A549 (cell line): ENCODE measurements around the gene ELAPOR2. TPM values are rescaled to one million over a fixed set of nuclear protein-coding genes. Genes with fewer than 3 reads are reported as not detected.

Experiments used
- ATAC-seq, 2 experiments: fragments of 200-7000 bp in 1 of 2; fragments of >200 bp in 1 of 2; cut with Nextera tagmentation in 1 of 2; cut with Tn5 transposase in 1 of 2; 3 replicates each; pipeline versions ENCODE4 v1.8.0 to v1.9.1; 2018 to 2020; ENCODE audit warnings: mild to moderate bottlenecking in 1 of 2, moderate library complexity in 1 of 2
- CTCF ChIA-PET: fragments of 300-600 bp; sonication (Branson Sonifier 250); formaldehyde crosslinking; extraction: SDS; loops from one replicate; lab custom pipeline; 2021; ENCODE audit warnings: antibody characterized with exemption, inconsistent platforms; lab: Yijun Ruan, JAX
- POLR2A ChIA-PET: fragments of 350-600 bp; formaldehyde crosslinking; extraction: SDS; loops from one replicate; lab custom pipeline; 2021; ENCODE audit warnings: antibody characterized with exemption, inconsistent platforms; lab: Yijun Ruan, JAX
- DNase-seq, 2 experiments: peaks; one replicate each; pipeline versions ENCODE4 v3.0.0 to v3.0.0-alpha.2; 2011 to 2016; ENCODE audit warnings: low read depth in 1 of 2, low spot score in 1 of 2
- FAIRE-seq: peaks from 2 replicates; lab custom pipeline; 2011; peaks lifted over from hg19 to GRCh38; lab: Jason Lieb, UNC
- H3K27ac ChIP-seq, 2 experiments: fragments of >200 bp; sonication (Bioruptor Twin); formaldehyde crosslinking; 3 replicates each; pipeline ENCODE4 v1.5.1; 2016 to 2017
- H3K4me1 ChIP-seq: fragments of >200 bp; sonication (Bioruptor Twin); formaldehyde crosslinking; 3 replicates; pipeline ENCODE4 v1.6.1; 2016
- H3K4me2 ChIP-seq: fragments of >200 bp; sonication (Bioruptor Twin); formaldehyde crosslinking; 3 replicates; pipeline ENCODE4 v1.6.1; 2016
- H3K4me3 ChIP-seq: fragments of >200 bp; sonication (Bioruptor Twin); formaldehyde crosslinking; 3 replicates; pipeline ENCODE4 v1.5.1; 2016
- H3K9me3 ChIP-seq: fragments of >200 bp; sonication (Bioruptor Twin); formaldehyde crosslinking; 3 replicates; pipeline ENCODE4 v1.6.1; 2016
- ATOH8 ChIP-seq: fragments of 250-450 bp; sonication (Bioruptor Pico); IDR thresholded peaks from 2 replicates; pipeline ENCODE4 v1.5.0; 2020; ENCODE audit warnings: low read depth, mild to moderate bottlenecking, moderate library complexity
- BCL3 ChIP-seq: fragments of >200 bp; sonication (Bioruptor Twin); formaldehyde crosslinking; IDR thresholded peaks from 3 replicates; pipeline ENCODE4 v1.6.1; 2016
- BHLHE40 ChIP-seq: IDR thresholded peaks from 2 replicates; pipeline ENCODE4 v1.6.1; 2012; ENCODE audit warnings: low read depth, low read length, inconsistent platforms
- CBX8 ChIP-seq: fragments of 200-600 bp; sonication (generic); IDR thresholded peaks from 2 replicates; pipeline ENCODE4 v1.6.1; 2016
- CHD2 ChIP-seq: fragments of 150-350 bp; IDR thresholded peaks from 2 replicates; pipeline ENCODE4 v1.6.1; 2014; ENCODE audit warnings: low read length; ENCODE audit not compliant: partially characterized antibody
- CTCF ChIP-seq: fragments of >200 bp; sonication (Bioruptor Twin); formaldehyde crosslinking; IDR thresholded peaks from 3 replicates; pipeline ENCODE4 v1.5.1; 2016
- E2F6 ChIP-seq: IDR thresholded peaks from 2 replicates; pipeline ENCODE4 v1.6.1; 2012; ENCODE audit warnings: low read depth, borderline replicate concordance
- ESRRA ChIP-seq: fragments of 150-350 bp; IDR thresholded peaks from 2 replicates; pipeline ENCODE4 v1.6.1; 2014; ENCODE audit warnings: mild to moderate bottlenecking, low read length, borderline replicate concordance
- HES2 ChIP-seq: fragments of >200 bp; sonication (Bioruptor Twin); formaldehyde crosslinking; IDR thresholded peaks from 2 replicates; pipeline ENCODE4 v1.6.1; 2016
- HMGXB4 ChIP-seq: fragments of 250-450 bp; sonication (Bioruptor Pico); IDR thresholded peaks from 2 replicates; pipeline ENCODE4 v1.5.0; 2021; ENCODE audit warnings: mild to moderate bottlenecking, moderate library complexity, borderline replicate concordance
- HOXB13 ChIP-seq: fragments of 250-450 bp; sonication (Bioruptor Pico); IDR thresholded peaks from 2 replicates; pipeline ENCODE4 v1.5.0; 2020; ENCODE audit warnings: low read depth, mild to moderate bottlenecking, moderate library complexity
- JUN ChIP-seq, 2 experiments: fragments of >200 bp; sonication (Bioruptor Twin); formaldehyde crosslinking; IDR thresholded peaks; 2 replicates in 1 of 2; 3 replicates in 1 of 2; pipeline ENCODE4 v1.6.1; 2016 to 2017
- JUNB ChIP-seq: fragments of >200 bp; sonication (Bioruptor Twin); formaldehyde crosslinking; IDR thresholded peaks from 2 replicates; pipeline ENCODE4 v1.6.1; 2016
- MAFK ChIP-seq: fragments of 450-650 bp; IDR thresholded peaks from 2 replicates; pipeline ENCODE4 v1.6.1; 2014; ENCODE audit not compliant: partially characterized antibody
- MAX ChIP-seq: IDR thresholded peaks from 2 replicates; pipeline ENCODE4 v1.6.1; 2012
- MAZ ChIP-seq: fragments of 150-350 bp; IDR thresholded peaks from 2 replicates; pipeline ENCODE4 v1.6.1; 2014; ENCODE audit warnings: antibody characterized with exemption, low read depth, low read length, borderline replicate concordance
- NR3C1 ChIP-seq: fragments of >200 bp; sonication (Bioruptor Twin); formaldehyde crosslinking; IDR thresholded peaks from 3 replicates; pipeline ENCODE4 v1.6.1; 2017
- PBX3 ChIP-seq: IDR thresholded peaks from 2 replicates; pipeline ENCODE4 v1.6.1; 2012
- RAD21 ChIP-seq, 2 experiments: fragments of >200 bp in 1 of 2; sonication (Bioruptor Twin) in 1 of 2; formaldehyde crosslinking in 1 of 2; IDR thresholded peaks in 1 of 2; conservative IDR thresholded peaks in 1 of 2; 2 replicates in 1 of 2; 3 replicates in 1 of 2; pipeline ENCODE4 v1.6.1; 2012 to 2018; ENCODE audit warnings: inconsistent platforms in 1 of 2
- RARB ChIP-seq: fragments of 250-450 bp; sonication (Bioruptor Pico); IDR thresholded peaks from 2 replicates; pipeline ENCODE4 v1.8.0; 2021; ENCODE audit warnings: mild to moderate bottlenecking, moderate library complexity
- RCOR1 ChIP-seq: fragments of 150-350 bp; IDR thresholded peaks from 2 replicates; pipeline ENCODE4 v1.6.1; 2014; ENCODE audit warnings: antibody characterized with exemption, low read length, low read depth
- RFX5 ChIP-seq: fragments of 450-650 bp; IDR thresholded peaks from 2 replicates; pipeline ENCODE4 v1.7.1; 2014; ENCODE audit warnings: antibody characterized with exemption, mild to moderate bottlenecking, moderate library complexity
- RNF2 ChIP-seq: fragments of 200-600 bp; sonication (generic); IDR thresholded peaks from 2 replicates; pipeline ENCODE4 v1.6.1; 2016; ENCODE audit warnings: low read depth, mild to moderate bottlenecking, antibody characterized with exemption, moderate library complexity, borderline replicate concordance
- SREBF2 ChIP-seq: fragments of 450-650 bp; IDR thresholded peaks from 2 replicates; pipeline ENCODE4 v1.6.1; 2014; ENCODE audit warnings: mild to moderate bottlenecking, moderate library complexity
- ZFP36 ChIP-seq: fragments of 450-650 bp; IDR thresholded peaks from 2 replicates; pipeline ENCODE4 v1.6.1; 2014; ENCODE audit warnings: borderline replicate concordance; ENCODE audit not compliant: partially characterized antibody
- ZSCAN20 ChIP-seq: fragments of 250-450 bp; sonication (Bioruptor Pico); IDR thresholded peaks from 2 replicates; pipeline ENCODE4 v1.8.0; 2022; ENCODE audit warnings: mild to moderate bottlenecking, moderate library complexity
- WGBS: methylation state at CpG from one replicate; pipeline ENCODE4 v1.1.6; 2017; ENCODE audit errors: missing lambda C conversion rate; 5-methylcytosine and 5-hydroxymethylcytosine counted together
- polyA plus RNA-seq, 4 experiments: library from polyadenylated mRNA; depleted of rRNA in 3 of 4; stranded (reverse); fragments of >200 nt; fragmentation: RNase III in 1 of 4; extraction: RNeasy Plus Mini Kit Qiagen cat#74134 plus additional on column Dnase treatment in 1 of 4; gene quantifications; 2 replicates in 3 of 4; 3 replicates in 1 of 4; pipeline ENCODE4 v1.2.3, GENCODE V29; 2011 to 2017

The ELAPOR2 gene
- polyA plus RNA-seq, 2 of the 4 experiments (the other 2 are of a cell fraction), result 0.19 TPM; not detected in 1

- TF ChIP-seq HES2 (no peak), MAFK (no peak)
These were observed 32.1 kb upstream of the ELAPOR2 start (continued) for GRCh38 chr7:87091487-87092066.

GRCh38 chr7:87083865-87084519, 24.5 kb upstream of the ELAPOR2 start:
- FAIRE-seq, result no peak
- 25% methylated on average over 5 of the region's 5 CpGs for WGBS
- ATAC-seq, result no peak
- Histone ChIP-seq H3K4me1 (no peaks in the 10 kb centered on the region), H3K9me3 (no peaks in the 10 kb centered on the region), H3K4me2 (no peak overlapping the region), H3K27ac (no peak overlapping the region), H3K4me3 (no peak overlapping the region)
- no peak for TF ChIP-seq CBX8
- no peak for TF ChIP-seq RAD21 (conservative IDR thresholded peaks at IDR 0.05 in 1 of 2, IDR thresholded peaks at IDR 0.05 in 1 of 2)
- no peak for TF ChIP-seq HES2
- TF ChIP-seq ESRRA, result no peak
- TF ChIP-seq ZFP36, result no peak
- TF ChIP-seq MAX, result no peak
- no peak for TF ChIP-seq NR3C1
- no peak for TF ChIP-seq CHD2
- TF ChIP-seq ATOH8 (CRISPR knock-in tag), result no peak
- TF ChIP-seq ZSCAN20 (CRISPR knock-in tag), result no peak
- TF ChIP-seq JUNB, result no peak
- no peak for TF ChIP-seq SREBF2
- TF ChIP-seq E2F6, result no peak
- TF ChIP-seq RNF2, result no peak
- TF ChIP-seq JUN (IDR thresholded peaks at IDR 0.05), result no peak
- TF ChIP-seq MAZ, result no peak
- no peak for TF ChIP-seq RARB (CRISPR knock-in tag)
- TF ChIP-seq RCOR1, result no peak
- POLR2A ChIA-PET, result no interaction called here
- DNase-seq, result no peak
- CTCF ChIA-PET, result interaction anchor here (1.3 kb wide), 1 partner anchor 18 kb away, joined by 3 read pairs; no protein-coding TSS in a partner anchor

- ChIA-PET POLR2A (no interaction called here), CTCF (interaction anchor here (0.6 kb wide), 1 partner anchor 73 kb away, joined by 3 read pairs; no protein-coding TSS in a partner anchor)
- WGBS, result 72% methylated on average over 5 of the region's 5 CpGs
- H3K9me3 ChIP-seq, result no peaks in the 10 kb centered on the region
- no peak overlapping the region for H3K27ac ChIP-seq
- no peak overlapping the region for H3K4me3 ChIP-seq
- H3K4me2 ChIP-seq, result no peak overlapping the region
- H3K4me1 ChIP-seq, result no peaks in the 10 kb centered on the region
- ATAC-seq, result no peak
- no peak for FAIRE-seq
- no peak for DNase-seq
- TF ChIP-seq PBX3 (no peak), HMGXB4 (CRISPR knock-in tag) (no peak), CTCF (no peak), RCOR1 (no peak), HOXB13 (no peak), BHLHE40 (no peak), RFX5 (no peak), BCL3 (no peak), MAX (no peak)
These were observed 23.2 kb upstream of the ELAPOR2 start for GRCh38 chr7:87082675-87083074.
